ENCODE results near the gene SOAT1. TPM values are rescaled to one million over a fixed set of nuclear protein-coding genes. Genes with fewer than 3 reads are reported as not detected.

The SOAT1 gene
- total RNA-seq, 3 donors from 2014 or later: 25.1 to 32.6 (median 28.6) TPM

DNA sequence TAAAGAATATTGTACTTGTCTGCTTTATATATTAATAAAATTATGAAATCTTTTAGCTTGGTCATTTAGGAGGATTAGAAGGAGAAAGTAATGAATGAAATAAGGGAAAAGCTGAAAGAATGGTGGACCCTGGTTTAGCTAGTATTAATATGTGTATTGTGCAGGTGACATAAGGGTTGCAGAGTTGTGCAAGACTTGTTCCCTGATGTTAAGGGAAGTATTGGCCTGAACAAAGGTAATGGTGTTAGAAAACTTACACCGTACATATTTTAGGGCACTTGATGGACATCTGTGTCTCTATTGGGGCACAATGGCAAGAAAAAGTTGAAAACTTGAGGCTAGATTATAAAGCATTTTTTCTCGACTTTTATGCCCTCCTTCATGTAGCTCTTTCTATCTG, 32.2 kb downstream of the SOAT1 start:
- Histone ChIP-seq H3K4me1 (ENCODE audit: low read depth) (peaks cover 16% of the 10 kb centered on the region), H3K9me3 (peaks cover 13% of the 10 kb centered on the region), H3K4me3 (no peak overlapping the region), H3K36me3 (ENCODE audit: low read depth) (peaks cover 5% of the 10 kb centered on the region)
- ATAC-seq (no peak), DNase-seq (no peak)
- intact Hi-C loops (cut with DNase I, micrococcal nuclease): no loop called here
- no peak for TF ChIP-seq CTCF (IDR thresholded peaks at IDR 0.05)

GRCh38 chr1:179326746-179327145, 33.1 kb downstream of the SOAT1 start:
- peaks cover 13% of the 10 kb centered on the region for H3K9me3 ChIP-seq
- no peak overlapping the region for H3K4me3 ChIP-seq
- peaks cover 16% of the 10 kb centered on the region for H3K4me1 ChIP-seq (ENCODE audit: low read depth)
- ATAC-seq (no peak), DNase-seq (no peak)
- H3K36me3 ChIP-seq (ENCODE audit: low read depth): peaks cover 5% of the 10 kb centered on the region
- no peak for TF ChIP-seq CTCF (IDR thresholded peaks at IDR 0.05)
- intact Hi-C loops (cut with DNase I, micrococcal nuclease): no loop called here

DNA sequence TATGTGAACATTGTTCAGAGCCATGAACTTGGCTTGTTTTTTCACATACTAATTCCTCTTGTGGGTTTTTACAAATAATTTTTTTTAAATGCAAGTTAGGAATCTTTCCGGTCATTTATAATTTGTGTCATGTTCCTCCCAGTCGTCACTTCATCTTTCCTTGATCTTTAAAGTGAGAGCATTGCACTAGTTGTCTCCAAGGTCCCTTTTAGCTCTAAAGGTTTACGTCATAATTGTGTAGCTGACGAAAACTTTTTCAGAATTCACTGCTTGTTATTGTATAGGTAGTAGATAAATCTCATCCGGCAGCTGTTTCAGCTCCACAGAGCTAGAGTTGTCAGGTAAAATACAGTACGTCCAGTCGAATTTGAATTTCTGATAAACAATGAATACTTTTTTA, 33.6 kb downstream of the SOAT1 start:
- no peak overlapping the region for H3K4me3 ChIP-seq
- H3K9me3 ChIP-seq: peaks cover 13% of the 10 kb centered on the region
- ATAC-seq: no peak
- H3K36me3 ChIP-seq (ENCODE audit: low read depth): peaks cover 5% of the 10 kb centered on the region
- peaks cover 16% of the 10 kb centered on the region for H3K4me1 ChIP-seq (ENCODE audit: low read depth)
- TF ChIP-seq CTCF (IDR thresholded peaks at IDR 0.05): no peak
- intact Hi-C loops (cut with DNase I, micrococcal nuclease): no loop called here
- no peak for DNase-seq

DNA sequence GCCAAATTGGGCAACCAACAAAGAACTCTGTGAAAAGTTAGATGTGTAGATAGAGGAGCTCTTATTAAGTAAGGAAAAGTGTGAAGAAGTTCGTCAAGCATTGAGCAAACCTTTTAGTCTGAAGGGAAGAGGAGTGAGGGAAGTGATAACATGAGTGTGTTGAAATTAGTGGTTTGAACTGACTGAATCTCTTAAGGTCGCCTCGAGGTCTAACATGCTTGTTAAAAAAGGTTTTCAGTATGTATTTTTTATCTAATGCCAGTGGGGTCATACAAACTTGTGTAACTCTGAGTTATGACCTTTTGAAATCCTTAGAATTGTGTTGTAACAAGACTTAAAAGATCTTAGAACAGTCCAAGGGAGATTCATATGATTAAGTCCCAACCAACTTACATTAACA, 34.1 kb downstream of the SOAT1 start:
- intact Hi-C loops (cut with DNase I, micrococcal nuclease): no loop called here
- no peak for DNase-seq
- H3K9me3 ChIP-seq: peaks cover 13% of the 10 kb centered on the region
- no peak for ATAC-seq
- H3K4me1 ChIP-seq (ENCODE audit: low read depth): peaks cover 11% of the 10 kb centered on the region
- no peak for TF ChIP-seq CTCF (IDR thresholded peaks at IDR 0.05)
- H3K4me3 ChIP-seq: no peak overlapping the region
- peaks cover 5% of the 10 kb centered on the region for H3K36me3 ChIP-seq (ENCODE audit: low read depth)

DNA sequence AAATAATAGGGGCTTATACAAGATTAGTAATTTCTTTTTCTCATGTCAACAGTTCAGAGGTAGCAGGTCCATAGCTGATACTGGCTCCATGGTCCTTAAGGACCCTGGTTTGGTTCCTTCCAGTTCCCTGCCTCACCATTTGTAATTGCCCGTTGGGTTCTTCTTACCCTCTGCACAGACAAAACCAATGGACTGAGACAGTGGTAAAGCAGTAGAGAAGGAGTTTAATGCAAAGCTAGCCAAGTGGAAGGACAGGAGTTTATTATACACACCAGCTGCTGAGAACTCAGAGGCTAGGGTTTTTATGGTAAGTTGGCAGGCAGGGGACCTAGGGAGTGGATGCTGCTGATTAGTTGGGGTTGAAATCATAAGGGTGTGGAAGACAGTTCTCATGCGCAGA, 36.3 kb downstream of the SOAT1 start:
- DNase-seq (no peak), ATAC-seq (no peak)
- no peaks in the 10 kb centered on the region for H3K4me1 ChIP-seq (ENCODE audit: low read depth)
- TF ChIP-seq CTCF (IDR thresholded peaks at IDR 0.05): no peak
- no peak overlapping the region for H3K4me3 ChIP-seq
- no peaks in the 10 kb centered on the region for H3K36me3 ChIP-seq (ENCODE audit: low read depth)
- intact Hi-C loops (cut with DNase I, micrococcal nuclease): no loop called here
- peaks cover 13% of the 10 kb centered on the region for H3K9me3 ChIP-seq

- ATAC-seq: no peak
- TF ChIP-seq CTCF (IDR thresholded peaks at IDR 0.05): no peak
- H3K9me3 ChIP-seq: peaks cover 7% of the 10 kb centered on the region
- DNase-seq: no peak
- no peaks in the 10 kb centered on the region for H3K4me1 ChIP-seq (ENCODE audit: low read depth)
- no peak overlapping the region for H3K4me3 ChIP-seq
- no peaks in the 10 kb centered on the region for H3K36me3 ChIP-seq (ENCODE audit: low read depth)
- intact Hi-C loops (cut with DNase I, micrococcal nuclease): no loop called here
Observed at GRCh38 chr1:179334440-179334839, 40.8 kb downstream of the SOAT1 start.

All from mucosa of descending colon (tissue), 3 donors.